Lung (tissue), 12 donors: ENCODE data around the gene C17orf100. TPM values are rescaled to one million over a fixed set of nuclear protein-coding genes. Genes with fewer than 3 reads are reported as not detected.

Source experiments
- ATAC-seq: fragments of 200-7000 bp; cut with Tn5 transposase; one replicate; pipeline ENCODE4 v1.9.1; 2020; ENCODE audit warnings: moderate number of reproducible peaks; ENCODE audit not compliant: insufficient read depth, low FRiP score
- DNase-seq, 3 donors: peaks; one replicate each; pipeline ENCODE4 v3.0.0-alpha.2; 2013 to 2017
- H3K27ac ChIP-seq, 2 donors: one replicate each; pipeline ENCODE4 v1.5.1; 2013; ENCODE audit warnings: mild to moderate bottlenecking in 2 of 2, moderate library complexity in 2 of 2, control low read depth in 1 of 2, inconsistent platforms in 1 of 2, low read depth in 1 of 2, low read length in 1 of 2
- H3K27me3 ChIP-seq, 3 donors: one replicate each; pipeline ENCODE4 v1.5.1; 2013; ENCODE audit warnings: low read length in 2 of 3; ENCODE audit not compliant: control insufficient read depth in 3 of 3, insufficient read depth in 3 of 3
- H3K36me3 ChIP-seq, 4 donors: one replicate each; pipeline ENCODE4 v1.5.1; 2013; ENCODE audit warnings: low read length in 4 of 4, mild to moderate bottlenecking in 1 of 4, moderate library complexity in 1 of 4; ENCODE audit not compliant: control insufficient read depth in 4 of 4, insufficient read depth in 4 of 4
- H3K4me1 ChIP-seq, 5 donors: one replicate each; pipeline ENCODE4 v1.5.1; 2013; ENCODE audit warnings: low read length in 5 of 5, mild to moderate bottlenecking in 2 of 5, moderate library complexity in 1 of 5; ENCODE audit not compliant: control insufficient read depth in 5 of 5, insufficient read depth in 5 of 5
- H3K4me3 ChIP-seq: one replicate; pipeline ENCODE4 v1.5.1; 2013; ENCODE audit warnings: mild to moderate bottlenecking, control low read depth, moderate library complexity
- H3K9ac ChIP-seq, 2 donors: one replicate each; pipeline ENCODE4 v1.5.1; 2013; ENCODE audit warnings: low read length in 2 of 2, control low read depth in 1 of 2; ENCODE audit not compliant: insufficient read depth in 1 of 2
- H3K9me3 ChIP-seq, 4 donors: one replicate each; pipeline ENCODE4 v1.5.1; 2013; ENCODE audit warnings: low read length in 3 of 4, mild to moderate bottlenecking in 1 of 4, moderate library complexity in 1 of 4; ENCODE audit not compliant: control insufficient read depth in 4 of 4, insufficient read depth in 3 of 4
- WGBS, 2 donors: extraction: QIAGEN DNeasy Blood & Tissue Kit; methylation state at CpG; one replicate each; pipeline ENCODE4 v1.1.7; 2013; 5-methylcytosine and 5-hydroxymethylcytosine counted together
- polyA plus RNA-seq, 2 donors: library from polyadenylated mRNA; stranded (reverse); fragments of 200-250 nt; gene quantifications; one replicate each; pipeline ENCODE4 v1.2.1, GENCODE V29; 2013
- total RNA-seq, 2 donors: library from RNA; depleted of rRNA in 1 of 2; stranded (reverse); fragments of >200 nt in 1 of 2; gene quantifications; one replicate each; pipeline ENCODE4 v1.2.1, GENCODE V29; 2014 to 2021
- TF ChIP-seq, protein P1 (sequence below): IDR thresholded peaks from 2 replicates; pipeline ENCODE4 v1.5.1; 2012; ENCODE audit warnings: mild to moderate bottlenecking; ENCODE audit errors: control extremely low read depth, extremely low read depth
- donor health status: control.
- donor health status: control.
- donor health status: Bipolar disorder and iron deficiency.
- donor health status: healthy.
- donor health status: DM: yes; HTN: yes; CAD: no.

The C17orf100 gene
- total and polyA plus RNA-seq, 4 donors, result 1.5 to 3.6 (median 2.0) TPM

DNA sequence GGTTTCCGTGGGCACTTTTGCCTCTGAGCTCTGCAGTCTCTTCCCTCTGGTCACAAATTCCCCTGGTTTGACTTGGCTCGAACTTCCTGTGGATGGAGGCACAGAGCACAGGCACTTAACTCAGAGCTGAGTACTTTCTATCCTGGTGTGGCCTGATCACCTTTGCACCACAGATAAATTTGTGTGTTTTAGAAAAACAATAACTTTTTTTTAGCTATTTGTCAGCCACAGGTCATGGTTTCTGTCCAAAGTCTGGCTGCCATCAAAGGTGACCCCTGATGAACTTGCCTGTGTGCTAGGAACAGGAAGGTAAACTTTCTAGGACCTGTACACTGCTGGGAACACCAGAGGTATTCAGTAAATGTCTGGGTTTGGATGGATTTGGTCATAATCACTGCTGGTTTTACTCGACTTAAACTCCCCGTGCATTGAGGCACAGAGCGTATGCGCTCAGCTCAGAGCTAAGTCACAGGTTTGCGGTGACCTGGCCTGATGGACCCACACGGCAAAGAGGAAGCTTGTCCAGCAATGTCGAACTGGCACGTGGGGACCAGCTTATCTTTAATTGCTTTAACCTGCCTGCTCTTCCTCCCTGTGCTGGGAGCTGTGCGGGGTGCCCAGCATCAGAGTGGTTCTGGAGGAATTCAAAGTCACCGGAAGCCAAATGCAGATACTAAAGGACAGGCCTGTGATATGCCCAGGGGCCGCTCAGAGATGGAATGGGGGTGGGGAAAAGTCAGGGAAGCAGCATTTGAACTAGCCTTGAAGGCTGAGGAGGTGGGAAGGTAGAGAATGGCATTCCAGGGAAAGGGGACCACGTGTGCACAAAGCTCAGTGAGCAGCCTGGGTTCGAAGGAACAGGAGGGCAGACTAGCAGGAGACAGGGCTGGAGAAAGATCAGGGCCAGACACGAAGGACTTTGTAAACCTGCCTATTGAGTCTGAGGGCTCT is 48.7 kb downstream of the C17orf100 start:
- no peak overlapping the region for H3K9ac ChIP-seq
- DNase-seq (no peak), ATAC-seq (no peak)
- peaks cover 0 to 2% (median 0%) of the 10 kb centered on the region in 4 donors for H3K9me3 ChIP-seq
- TF ChIP-seq, protein P1, sequence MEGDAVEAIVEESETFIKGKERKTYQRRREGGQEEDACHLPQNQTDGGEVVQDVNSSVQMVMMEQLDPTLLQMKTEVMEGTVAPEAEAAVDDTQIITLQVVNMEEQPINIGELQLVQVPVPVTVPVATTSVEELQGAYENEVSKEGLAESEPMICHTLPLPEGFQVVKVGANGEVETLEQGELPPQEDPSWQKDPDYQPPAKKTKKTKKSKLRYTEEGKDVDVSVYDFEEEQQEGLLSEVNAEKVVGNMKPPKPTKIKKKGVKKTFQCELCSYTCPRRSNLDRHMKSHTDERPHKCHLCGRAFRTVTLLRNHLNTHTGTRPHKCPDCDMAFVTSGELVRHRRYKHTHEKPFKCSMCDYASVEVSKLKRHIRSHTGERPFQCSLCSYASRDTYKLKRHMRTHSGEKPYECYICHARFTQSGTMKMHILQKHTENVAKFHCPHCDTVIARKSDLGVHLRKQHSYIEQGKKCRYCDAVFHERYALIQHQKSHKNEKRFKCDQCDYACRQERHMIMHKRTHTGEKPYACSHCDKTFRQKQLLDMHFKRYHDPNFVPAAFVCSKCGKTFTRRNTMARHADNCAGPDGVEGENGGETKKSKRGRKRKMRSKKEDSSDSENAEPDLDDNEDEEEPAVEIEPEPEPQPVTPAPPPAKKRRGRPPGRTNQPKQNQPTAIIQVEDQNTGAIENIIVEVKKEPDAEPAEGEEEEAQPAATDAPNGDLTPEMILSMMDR, result no peak
- H3K36me3 ChIP-seq, result no peaks in the 10 kb centered on the region
- H3K4me3 ChIP-seq, result no peak overlapping the region
- H3K27me3 ChIP-seq, result peaks cover 0 to 3% (median 0%) of the 10 kb centered on the region in 3 donors
- H3K27ac ChIP-seq, result no peak overlapping the region
- WGBS, 2 donors, result 69 to 82% methylated on average over 16 of the region's 16 CpGs
- H3K4me1 ChIP-seq, result peaks cover 0 to 5% (median 0%) of the 10 kb centered on the region in 5 donors

DNA sequence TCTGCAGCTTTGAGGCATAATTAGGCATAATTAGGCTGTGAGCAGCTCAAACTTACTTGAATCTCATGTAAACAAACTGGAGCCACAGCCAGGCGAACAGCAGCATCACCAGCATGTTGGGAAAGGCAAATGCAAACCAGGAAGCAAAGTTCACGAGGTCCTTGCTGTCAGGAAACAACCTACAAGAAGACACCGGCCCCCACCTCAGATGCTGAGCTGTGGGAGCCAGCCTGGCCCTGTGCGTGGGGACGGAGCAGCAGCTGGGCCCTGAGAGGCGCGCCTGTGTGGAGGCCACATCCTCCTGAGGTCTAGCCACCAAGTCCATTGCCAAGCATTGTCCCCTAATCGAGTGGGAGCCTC is 49.4 kb downstream of the C17orf100 start:
- H3K4me3 ChIP-seq, result no peak overlapping the region
- no peaks in the 10 kb centered on the region for H3K36me3 ChIP-seq
- no peak for DNase-seq
- no peak overlapping the region for H3K9ac ChIP-seq
- H3K27me3 ChIP-seq, result peaks cover 0 to 3% (median 0%) of the 10 kb centered on the region in 3 donors
- peaks cover 0 to 5% (median 0%) of the 10 kb centered on the region in 5 donors for H3K4me1 ChIP-seq
- TF ChIP-seq, protein P1, result no peak
- H3K9me3 ChIP-seq, result peaks cover 0 to 2% (median 0%) of the 10 kb centered on the region in 4 donors
- no peak overlapping the region for H3K27ac ChIP-seq
- ATAC-seq, result no peak
- 77 to 82% methylated on average over 8 of the region's 8 CpGs for WGBS, 2 donors

DNA sequence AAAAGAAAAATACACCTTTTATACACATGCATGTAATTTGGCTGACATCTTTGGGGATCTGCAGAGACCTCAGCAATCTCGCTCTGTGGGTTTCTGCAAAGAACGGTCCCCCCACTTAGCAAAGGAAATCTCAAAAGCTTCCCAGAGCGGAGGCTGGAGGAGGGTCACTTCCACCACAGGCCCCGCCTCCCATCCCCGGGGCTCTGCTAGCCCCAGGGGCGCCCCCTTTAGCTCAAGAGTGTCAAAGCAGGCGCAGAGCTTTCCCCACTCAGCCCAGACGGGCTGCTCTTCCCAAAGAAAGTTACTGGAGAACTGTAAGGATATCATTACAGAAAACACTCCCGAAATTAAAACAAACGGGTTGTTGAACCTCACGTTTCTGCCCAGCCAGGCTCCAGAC is 50.2 kb downstream of the C17orf100 start:
- H3K27ac ChIP-seq, result no peak overlapping the region
- whole genome bisulfite sequencing, 2 donors, result 15 to 23% methylated on average over 11 of the region's 11 CpGs
- ATAC-seq, result no peak
- H3K27me3 ChIP-seq, result peaks cover 0 to 3% (median 0%) of the 10 kb centered on the region in 3 donors
- peaks cover 0 to 5% (median 0%) of the 10 kb centered on the region in 5 donors for H3K4me1 ChIP-seq
- H3K9me3 ChIP-seq, result peaks cover 0 to 2% (median 0%) of the 10 kb centered on the region in 4 donors
- TF ChIP-seq, protein P1, result no peak
- H3K9ac ChIP-seq, result no peak overlapping the region
- H3K4me3 ChIP-seq, result no peak overlapping the region
- peak in 2 of 3 donors; percentile 13 to 30 for DNase-seq
- no peaks in the 10 kb centered on the region for H3K36me3 ChIP-seq
